GM21717 (cell line): ENCODE measurements around the gene PCDH9.

Source experiments
- ATAC-seq: cut with Tn5 transposase; IDR thresholded peaks from one replicate; pipeline ENCODE4 v1.9.1; 2021; ENCODE audit warnings: mild to moderate bottlenecking, moderate library complexity; ENCODE audit not compliant: unreplicated experiment

PCDH9 gene

GRCh38 chr13:66553391-66553790, 676.7 kb downstream of the PCDH9 start:
- no peak for ATAC-seq

- no peak for ATAC-seq
These were observed 679.0 kb downstream of the PCDH9 start for GRCh38 chr13:66551128-66551527.

- no peak for ATAC-seq
These were observed 682.5 kb downstream of the PCDH9 start for GRCh38 chr13:66547685-66548084.

- no peak for ATAC-seq
These were observed 683.4 kb downstream of the PCDH9 start for GRCh38 chr13:66546534-66547379.

- no peak for ATAC-seq
These were observed 686.4 kb downstream of the PCDH9 start for GRCh38 chr13:66543780-66544179.

GRCh38 chr13:66537417-66537816, 692.7 kb downstream of the PCDH9 start:
- ATAC-seq: no peak

- ATAC-seq: no peak
These were observed 693.4 kb downstream of the PCDH9 start for GRCh38 chr13:66536746-66537145.

GRCh38 chr13:66534561-66534960, 695.6 kb downstream of the PCDH9 start:
- no peak for ATAC-seq

GRCh38 chr13:66532845-66533244, 697.3 kb downstream of the PCDH9 start:
- ATAC-seq: no peak

GRCh38 chr13:66532146-66532545, 698.0 kb downstream of the PCDH9 start:
- no peak for ATAC-seq

GRCh38 chr13:66530686-66531085, 699.5 kb downstream of the PCDH9 start:
- no peak for ATAC-seq

- no peak for ATAC-seq
These were observed 700.0 kb downstream of the PCDH9 start for GRCh38 chr13:66530158-66530557.

GRCh38 chr13:66528944-66529576, 701.1 kb downstream of the PCDH9 start:
- no peak for ATAC-seq

GRCh38 chr13:66528180-66528579, 702.0 kb downstream of the PCDH9 start:
- no peak for ATAC-seq

- no peak for ATAC-seq
These were observed 709.4 kb downstream of the PCDH9 start for GRCh38 chr13:66520511-66521355.

- ATAC-seq: no peak
These were observed 710.9 kb downstream of the PCDH9 start for GRCh38 chr13:66519259-66519658.

- no peak for ATAC-seq
These were observed 712.1 kb downstream of the PCDH9 start for GRCh38 chr13:66518068-66518467.

- no peak for ATAC-seq
These were observed 716.4 kb downstream of the PCDH9 start for GRCh38 chr13:66513728-66514127.

- no peak for ATAC-seq
These were observed 721.0 kb downstream of the PCDH9 start for GRCh38 chr13:66509175-66509574.

- ATAC-seq: no peak
These were observed 721.8 kb downstream of the PCDH9 start for GRCh38 chr13:66508153-66508909.

GRCh38 chr13:66506979-66507378, 723.2 kb downstream of the PCDH9 start:
- peak; percentile 94 for ATAC-seq
